Measurements from ENCODE around the gene COLEC11.
"Not testable (repeated sequence)": the region's sequence is repeated elsewhere in the genome, so short reads cannot be mapped to it uniquely, and the experiment has no call there.

COLEC11 gene

DNA sequence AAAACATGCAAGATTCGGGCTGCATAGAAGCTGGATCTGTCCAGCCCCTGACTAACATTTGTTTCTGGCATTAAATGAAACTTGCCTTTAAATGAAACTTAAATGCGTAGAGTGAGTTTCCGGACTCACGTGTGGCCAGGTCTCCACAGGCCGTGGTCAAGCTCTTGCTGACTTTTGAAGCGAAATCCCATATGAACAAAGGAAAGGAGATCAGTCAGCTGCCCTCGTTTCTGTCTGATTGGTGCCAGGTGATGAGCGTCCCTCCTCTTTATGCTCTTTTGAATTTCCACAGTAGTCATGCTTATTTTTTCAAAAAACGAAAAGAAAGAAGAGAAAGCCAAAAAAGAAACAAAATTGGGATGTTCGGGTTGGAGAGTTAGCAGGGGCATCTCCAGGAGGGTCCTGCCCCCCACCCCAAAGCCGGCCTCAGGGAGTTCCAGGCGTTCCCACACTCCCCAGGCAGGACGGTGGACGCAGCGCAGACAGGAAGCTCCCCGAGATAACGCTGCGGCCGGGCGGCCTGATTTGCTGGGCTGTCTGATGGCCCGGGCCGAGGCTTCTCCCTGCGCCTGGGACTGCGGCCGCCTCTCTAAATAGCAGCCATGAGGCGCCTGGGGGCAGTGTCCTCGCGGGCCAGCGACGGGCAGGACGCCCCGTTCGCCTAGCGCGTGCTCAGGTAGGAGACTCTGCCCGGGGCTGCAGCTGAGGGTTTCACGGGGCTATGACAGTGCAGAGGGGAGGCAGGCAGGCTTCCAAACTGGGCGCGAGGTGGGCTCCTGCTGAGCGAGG, at the start of gene COLEC11:
Gene COLEC11, plus strand, starts transcription at position 620 of the 789 bp plus-strand sequence. CDS start 9,229 bp downstream, outside the sequence.
- DNase-seq: no peak

- DNase-seq: no peak
These were observed 49.0 kb upstream of the COLEC11 start for GRCh38 chr2:3545788-3546478.

GRCh38 chr2:3547915-3548314, 47.0 kb upstream of the COLEC11 start:
- DNase-seq: no peak

GRCh38 chr2:3553946-3554345, 41.0 kb upstream of the COLEC11 start:
- no peak for DNase-seq

- no peak for DNase-seq
These were observed 37.2 kb upstream of the COLEC11 start for GRCh38 chr2:3557639-3558204.

DNA sequence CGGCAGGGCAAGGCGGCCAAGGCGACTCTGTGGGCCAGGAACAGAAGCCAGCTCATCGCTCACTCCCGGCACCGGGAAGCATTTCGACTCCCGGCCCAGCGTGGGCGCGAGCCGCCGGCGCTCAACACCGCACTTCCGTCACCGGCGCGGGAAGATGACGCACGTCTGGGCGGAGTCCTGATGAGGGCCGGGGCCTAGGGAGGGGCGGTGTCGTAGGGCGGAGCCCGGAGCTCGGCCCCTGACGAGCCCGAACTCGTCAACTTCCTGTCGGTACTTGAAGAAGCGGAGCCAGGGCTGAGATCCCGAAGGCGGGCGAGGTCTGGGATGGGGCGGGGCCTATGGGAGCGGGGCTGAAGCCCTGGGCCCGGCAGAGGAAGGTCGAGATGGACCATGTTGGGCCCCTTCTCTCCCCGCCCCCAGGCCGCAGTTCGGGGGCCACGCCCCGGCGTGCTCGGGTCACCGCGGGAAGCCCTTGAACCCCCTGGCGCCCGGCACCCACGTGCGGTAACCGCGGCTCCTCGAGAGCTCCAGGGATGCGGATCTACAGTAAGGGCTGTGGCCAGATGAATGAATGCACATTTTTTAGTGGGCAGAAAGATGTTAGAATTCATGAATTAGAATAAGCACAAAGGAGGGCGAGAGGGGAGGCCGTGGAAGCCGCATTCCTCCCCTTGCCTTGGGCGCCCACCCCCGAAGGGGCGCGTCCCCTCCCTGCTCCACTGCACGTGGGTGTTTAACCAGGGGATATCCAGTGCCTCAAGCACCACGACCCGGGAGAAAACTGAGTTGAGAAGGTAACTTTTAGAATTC, 36.5 kb upstream of the COLEC11 start, which contains the start of gene RNASEH1:
Gene RNASEH1, minus strand, starts transcription at position 129 of the 810 bp plus-strand sequence. Its CDS starts 73 bp downstream, at position 56.
- DNase-seq: peak; percentile 98

GRCh38 chr2:3563521-3563976, 31.4 kb upstream of the COLEC11 start:
- no peak for DNase-seq

DNA sequence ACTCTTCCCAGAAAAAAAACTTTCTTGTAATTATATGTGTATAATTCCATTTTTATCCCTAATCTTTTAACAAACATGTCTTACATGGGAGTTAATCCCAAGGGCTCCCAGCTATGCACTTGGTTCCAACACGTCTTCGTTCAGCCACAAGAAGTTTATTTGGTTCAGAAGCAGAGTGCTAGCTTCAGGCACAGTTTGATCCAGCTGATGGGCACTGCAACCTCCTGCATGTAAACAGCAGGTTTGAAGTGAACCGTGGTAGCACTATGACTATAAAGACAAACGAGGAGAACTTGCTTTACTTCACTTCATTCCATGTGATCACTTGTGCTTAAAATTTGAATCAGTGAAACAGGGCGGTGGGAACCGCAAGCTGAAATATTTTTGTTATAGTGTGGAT, 29.8 kb upstream of the COLEC11 start:
- no peak for DNase-seq

GRCh38 chr2:3566806-3567205, 28.1 kb upstream of the COLEC11 start:
- no peak for DNase-seq

- DNase-seq: not testable (repeated sequence)
These were observed 25.3 kb upstream of the COLEC11 start for GRCh38 chr2:3569656-3570055.

- DNase-seq: no peak
These were observed 23.6 kb upstream of the COLEC11 start for GRCh38 chr2:3571284-3571683.

GRCh38 chr2:3572620-3573019, 22.3 kb upstream of the COLEC11 start:
- no peak for DNase-seq

- no peak for DNase-seq
These were observed 20.8 kb upstream of the COLEC11 start for GRCh38 chr2:3574155-3574554.

GRCh38 chr2:3575534-3576262, 19.2 kb upstream of the COLEC11 start:
- no peak for DNase-seq

DNA sequence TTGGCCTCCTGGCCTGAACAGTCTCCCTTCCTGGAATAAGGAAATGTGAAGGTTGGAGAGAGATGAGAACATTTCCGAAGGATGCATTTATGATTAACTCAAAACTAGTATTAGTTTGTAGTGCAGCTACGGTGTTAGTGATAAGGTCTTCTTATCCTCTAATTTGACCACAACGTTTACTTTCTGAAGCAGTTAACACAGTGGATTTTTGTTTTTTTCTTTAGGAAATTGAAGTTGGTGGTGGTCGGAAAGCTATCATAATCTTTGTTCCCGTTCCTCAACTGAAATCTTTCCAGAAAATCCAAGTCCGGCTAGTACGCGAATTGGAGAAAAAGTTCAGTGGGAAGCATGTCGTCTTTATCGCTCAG, 18.7 kb upstream of the COLEC11 start:
- DNase-seq: not testable (repeated sequence)

GRCh38 chr2:3578987-3579386, 15.9 kb upstream of the COLEC11 start:
- DNase-seq: no peak

- no peak for DNase-seq
These were observed 14.5 kb upstream of the COLEC11 start for GRCh38 chr2:3580449-3580848.

GRCh38 chr2:3581367-3582262, 13.3 kb upstream of the COLEC11 start:
- DNase-seq: no peak

GRCh38 chr2:3584076-3584475, 10.8 kb upstream of the COLEC11 start:
- no peak for DNase-seq

GRCh38 chr2:3584608-3585260, 10.2 kb upstream of the COLEC11 start:
- DNase-seq: no peak
